DND-41 (cell line): ENCODE measurements around the gene KIF13A.

Experiments
- CTCF ChIP-seq: IDR thresholded peaks from 2 replicates; pipeline ENCODE4 v1.5.1; 2012; ENCODE audit warnings: borderline replicate concordance, low read length, moderate library complexity, mild to moderate bottlenecking; ENCODE audit not compliant: poor library complexity, severe bottlenecking; ENCODE audit errors: extremely low read depth
- EZH2 ChIP-seq: IDR thresholded peaks from 3 replicates; pipeline ENCODE4 v1.6.1; 2012; ENCODE audit warnings: borderline replicate concordance, low read depth, mild to moderate bottlenecking, moderate library complexity, low read length, inconsistent platforms; ENCODE audit not compliant: severe bottlenecking

DNA sequence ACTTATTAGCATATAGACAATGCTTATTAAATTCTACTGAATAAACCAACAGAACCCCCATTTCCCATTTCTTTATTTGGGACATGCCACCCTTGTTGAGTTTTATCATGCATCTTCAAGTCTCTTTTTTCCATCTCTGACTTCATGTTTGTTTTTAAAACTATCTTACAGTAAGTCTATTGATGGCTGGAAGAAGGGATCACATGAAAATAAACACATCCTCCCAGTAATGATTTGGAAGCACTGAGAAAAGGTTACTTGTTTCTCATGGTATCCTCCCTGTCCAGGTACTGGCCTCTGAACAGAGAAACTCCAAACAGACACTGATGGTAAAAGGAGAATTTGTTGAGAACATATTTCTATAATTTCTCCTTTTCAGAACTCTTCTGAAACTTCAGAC lies 74.9 kb downstream of the KIF13A start:
- TF ChIP-seq CTCF (no peak), EZH2 (no peak)
